ENCODE measurements around the gene B4GALT4.

DNA sequence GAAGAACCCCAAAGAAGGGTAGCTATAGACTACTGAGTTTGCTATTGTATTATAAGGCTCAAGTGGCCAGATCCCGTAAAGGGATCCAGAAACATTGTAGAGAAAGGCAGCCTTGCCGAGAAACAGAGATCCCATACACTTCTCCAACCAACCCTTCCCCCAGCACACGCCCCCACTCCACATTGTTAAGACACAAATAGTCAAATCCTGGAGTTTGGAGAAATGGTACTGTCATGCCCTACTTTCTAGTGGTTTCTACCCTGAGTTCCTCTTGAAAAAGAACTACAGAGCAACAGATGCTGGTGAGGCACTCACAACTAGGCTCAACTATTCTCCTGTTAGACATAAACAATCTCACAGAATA is 33.2 kb downstream of the B4GALT4 start:
- no peak for TF ChIP-seq POLR2A (IDR thresholded peaks at IDR 0.05)
- TF ChIP-seq, protein P1, sequence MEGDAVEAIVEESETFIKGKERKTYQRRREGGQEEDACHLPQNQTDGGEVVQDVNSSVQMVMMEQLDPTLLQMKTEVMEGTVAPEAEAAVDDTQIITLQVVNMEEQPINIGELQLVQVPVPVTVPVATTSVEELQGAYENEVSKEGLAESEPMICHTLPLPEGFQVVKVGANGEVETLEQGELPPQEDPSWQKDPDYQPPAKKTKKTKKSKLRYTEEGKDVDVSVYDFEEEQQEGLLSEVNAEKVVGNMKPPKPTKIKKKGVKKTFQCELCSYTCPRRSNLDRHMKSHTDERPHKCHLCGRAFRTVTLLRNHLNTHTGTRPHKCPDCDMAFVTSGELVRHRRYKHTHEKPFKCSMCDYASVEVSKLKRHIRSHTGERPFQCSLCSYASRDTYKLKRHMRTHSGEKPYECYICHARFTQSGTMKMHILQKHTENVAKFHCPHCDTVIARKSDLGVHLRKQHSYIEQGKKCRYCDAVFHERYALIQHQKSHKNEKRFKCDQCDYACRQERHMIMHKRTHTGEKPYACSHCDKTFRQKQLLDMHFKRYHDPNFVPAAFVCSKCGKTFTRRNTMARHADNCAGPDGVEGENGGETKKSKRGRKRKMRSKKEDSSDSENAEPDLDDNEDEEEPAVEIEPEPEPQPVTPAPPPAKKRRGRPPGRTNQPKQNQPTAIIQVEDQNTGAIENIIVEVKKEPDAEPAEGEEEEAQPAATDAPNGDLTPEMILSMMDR (IDR thresholded peaks at IDR 0.05): no peak

All from gastroesophageal sphincter (tissue), 3 donors.